ENCODE results near the gene ATRIP. TPM values are rescaled to one million over a fixed set of nuclear protein-coding genes. Genes with fewer than 3 reads are reported as not detected.

ATRIP gene
- total RNA-seq, 4 donors from 2014 or later = 4.8 to 8.9 (median 7.1) TPM

DNA sequence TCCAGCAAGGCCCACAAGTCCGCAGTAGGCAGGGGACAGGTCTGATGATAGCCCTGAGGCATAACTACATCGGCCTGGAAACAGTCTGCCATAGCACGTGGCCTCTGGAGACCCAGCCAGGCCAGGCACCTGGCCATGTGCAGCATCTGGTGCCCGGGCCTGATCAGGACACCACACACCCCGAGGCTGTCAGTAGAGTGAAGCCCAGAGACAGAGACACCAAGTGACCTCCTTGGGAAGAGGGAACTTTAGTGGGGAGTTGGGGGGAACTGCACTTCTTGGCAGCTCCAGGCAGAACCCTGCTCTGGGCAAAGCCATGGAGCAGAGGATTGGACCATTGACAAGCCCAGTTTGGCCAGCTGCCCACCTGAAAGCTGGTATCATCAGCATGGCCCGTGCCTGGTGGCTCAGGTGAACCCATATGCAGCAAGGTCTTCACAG is 56.2 kb downstream of the ATRIP start:
- H3K27me3 ChIP-seq = no peaks in the 10 kb centered on the region
- TF ChIP-seq CTCF (IDR thresholded peaks at IDR 0.05) (no peak), POLR2A (IDR thresholded peaks at IDR 0.05) (no peak)
- intact Hi-C loops (cut with DNase I) = loop anchor here (5.0 kb wide), 1 partner anchor 35 kb away; a partner anchor contains a TSS
- H3K4me3 ChIP-seq = peak overlapping the region; percentile 69 to 89 (median 73)
- peaks cover 35 to 77% (median 56%) of the 10 kb centered on the region in 3 donors for H3K4me1 ChIP-seq
- H3K36me3 ChIP-seq = peaks cover 0 to 31% (median 10%) of the 10 kb centered on the region in 3 donors
- H3K27ac ChIP-seq = peak overlapping the region; percentile 95 to 99 (median 96)
- H3K9me3 ChIP-seq = no peaks in the 10 kb centered on the region
- DNase-seq = no peak
- WGBS, 2 donors = 10 to 80% methylated on average over 1 to 2 of the region's 6 CpGs

GRCh38 chr3:48503401-48504050 is 57.0 kb downstream of the ATRIP start:
- H3K4me3 ChIP-seq = peak overlapping the region; percentile 69 to 89 (median 73)
- peaks cover 35 to 85% (median 59%) of the 10 kb centered on the region in 3 donors for H3K4me1 ChIP-seq
- no peak for DNase-seq
- TF ChIP-seq CTCF (IDR thresholded peaks at IDR 0.05) (no peak), POLR2A (IDR thresholded peaks at IDR 0.05) (peak in 2 of 4 donors; percentile 22 to 42)
- 0 to 40% methylated on average over 1 to 3 of the region's 26 CpGs for WGBS, 2 donors
- no peaks in the 10 kb centered on the region for H3K9me3 ChIP-seq
- H3K36me3 ChIP-seq = peaks cover 0 to 23% (median 6%) of the 10 kb centered on the region in 3 donors
- H3K27me3 ChIP-seq = no peaks in the 10 kb centered on the region
- intact Hi-C loops (cut with DNase I) = loop anchor here (5.0 kb wide), 1 partner anchor 36 kb away; a partner anchor contains a TSS
- H3K27ac ChIP-seq = peak overlapping the region; percentile 95 to 99 (median 96)

DNA sequence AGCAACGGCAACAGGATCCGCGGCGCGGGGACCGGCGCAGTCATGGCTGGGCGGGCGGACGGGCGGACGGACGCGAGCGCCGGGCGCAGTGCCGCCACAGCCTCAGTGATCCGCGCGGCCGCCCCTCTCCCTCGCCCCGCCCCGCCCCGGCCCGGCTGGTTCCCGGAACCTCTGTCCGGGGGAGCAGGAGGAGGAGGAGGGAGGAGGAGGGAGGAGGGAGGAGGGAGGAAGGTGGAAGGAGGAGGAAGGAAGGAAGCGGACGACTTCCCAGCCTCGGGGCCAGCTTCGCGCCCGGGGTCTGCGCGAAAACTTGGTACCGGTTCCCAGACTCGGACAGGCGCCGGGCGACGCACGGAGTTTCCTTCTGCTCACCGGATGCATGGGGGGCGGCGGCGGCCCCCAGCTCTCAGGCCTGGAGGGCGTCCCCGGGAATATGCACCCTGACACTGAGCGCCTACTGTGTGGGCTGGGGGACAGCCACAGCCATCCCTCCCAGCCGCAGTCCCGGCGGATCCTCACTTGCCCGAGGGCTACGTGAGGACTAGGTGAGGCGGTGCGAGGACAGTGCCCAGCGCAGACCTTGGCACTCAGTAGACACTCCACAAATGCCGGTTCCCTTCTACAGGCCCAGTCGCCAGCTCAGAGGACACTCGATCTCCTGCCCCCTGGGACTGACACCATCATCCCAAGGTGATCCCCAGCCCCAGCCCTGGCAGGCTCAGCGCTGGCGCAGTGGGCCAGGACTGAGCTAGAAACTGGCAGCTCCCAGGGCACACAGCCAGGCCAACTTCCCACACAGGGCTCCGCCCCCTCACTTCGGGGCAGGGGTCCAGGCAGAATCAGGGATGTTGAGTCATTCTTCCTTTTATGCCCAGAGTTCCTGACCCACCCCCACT is 57.8 kb downstream of the ATRIP start, which contains the start of gene SHISA5:
SHISA5 (minus strand) TSS at position 124 of the 896 bp plus-strand sequence; CDS start at position 44, 80 bp downstream.
- intact Hi-C loops (cut with DNase I) = loop anchor here (5.0 kb wide), 1 partner anchor 37 kb away; a partner anchor contains a TSS
- 1 to 5% methylated on average over 5 to 29 of the region's 66 CpGs for WGBS, 2 donors

DNA sequence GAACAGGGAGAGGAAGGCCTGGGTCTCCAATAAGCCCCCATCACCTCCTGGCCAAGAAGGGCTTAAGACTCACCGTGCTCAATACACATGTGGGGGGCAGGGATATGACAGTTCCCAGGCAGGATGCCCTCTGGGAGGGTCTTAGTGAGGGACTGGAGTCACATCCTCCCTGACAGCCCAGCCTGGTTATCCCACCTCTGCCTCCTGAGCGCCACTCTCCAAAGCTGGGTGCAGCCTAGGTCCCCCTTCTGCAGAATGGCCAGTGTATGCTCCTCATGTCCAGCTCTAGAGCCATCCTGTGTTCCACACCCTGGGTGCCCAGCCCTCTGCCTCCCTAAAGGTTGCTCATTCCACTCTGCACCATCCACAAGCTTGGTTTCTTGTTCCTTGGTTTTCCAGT is 58.6 kb downstream of the ATRIP start:
- no peaks in the 10 kb centered on the region for H3K9me3 ChIP-seq
- peaks cover 0 to 7% (median 0%) of the 10 kb centered on the region in 3 donors for H3K36me3 ChIP-seq
- peak overlapping the region; percentile 95 to 99 (median 96) for H3K27ac ChIP-seq
- TF ChIP-seq CTCF (IDR thresholded peaks at IDR 0.05) (no peak), POLR2A (IDR thresholded peaks at IDR 0.05) (no peak)
- H3K4me1 ChIP-seq = peaks cover 35 to 83% (median 59%) of the 10 kb centered on the region in 3 donors
- no peak for DNase-seq
- intact Hi-C loops (cut with DNase I) = no loop called here
- no peak overlapping the region for H3K4me3 ChIP-seq
- H3K27me3 ChIP-seq = no peaks in the 10 kb centered on the region
- WGBS, 2 donors = 75 to 86% methylated on average over 1 to 2 of the region's 2 CpGs

More for the DNA sequence above, 57.8 kb downstream of the ATRIP start, which contains the start of gene SHISA5:
- no peaks in the 10 kb centered on the region for H3K9me3 ChIP-seq
- DNase-seq = no peak
- peak within 1 kb of the TSS; percentile 69 to 89 (median 73) for H3K4me3 ChIP-seq
- H3K36me3 ChIP-seq = peaks cover 0 to 16% (median 0%) of the 10 kb centered on the region in 3 donors
- H3K4me1 ChIP-seq = peaks cover 35 to 86% (median 59%) of the 10 kb centered on the region in 3 donors
- no peak for TF ChIP-seq CTCF (IDR thresholded peaks at IDR 0.05)
- TF ChIP-seq POLR2A (IDR thresholded peaks at IDR 0.05) = peak in 2 of 4 donors; percentile 18 to 56
- peak within 1 kb of the TSS; percentile 95 to 99 (median 96) for H3K27ac ChIP-seq
- H3K27me3 ChIP-seq = no peaks in the 10 kb centered on the region
